ENCODE results near the gene SLC16A7.
"Not testable (repeated sequence)": the region's sequence is repeated elsewhere in the genome, so short reads cannot be mapped to it uniquely, and the experiment has no call there.

The SLC16A7 gene

GRCh38 chr12:59595883-59596540 is at the start of gene SLC16A7:
Gene SLC16A7 (plus strand): TSS chr12:59596029. CDS start chr12:59704802, 108,773 bp downstream.
- peak; percentile 85 for DNase-seq (ENCODE audit: low spot score)

- no peak for DNase-seq (ENCODE audit: low spot score)
These were observed 46.9 kb upstream of the SLC16A7 start for GRCh38 chr12:59548930-59549329.

DNA sequence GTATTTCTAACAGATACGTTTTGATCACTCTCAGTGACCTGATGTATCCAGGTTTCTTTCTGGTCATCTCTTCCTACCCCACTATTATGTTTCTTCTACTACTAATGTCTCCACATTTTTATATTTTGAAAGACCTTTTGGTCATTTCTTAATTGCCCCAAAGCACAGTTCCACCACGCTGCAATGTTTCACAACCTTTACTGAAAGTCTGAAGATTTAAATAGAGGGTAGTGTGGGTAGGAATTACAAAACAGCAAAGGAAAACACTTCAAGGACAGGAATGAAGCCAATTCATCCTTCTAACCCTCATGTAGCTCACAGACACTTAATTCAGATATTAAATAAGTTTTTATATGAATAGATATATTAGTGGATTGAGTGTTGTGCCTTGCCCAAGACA is 36.1 kb upstream of the SLC16A7 start:
- no peak for DNase-seq (ENCODE audit: low spot score)

DNA sequence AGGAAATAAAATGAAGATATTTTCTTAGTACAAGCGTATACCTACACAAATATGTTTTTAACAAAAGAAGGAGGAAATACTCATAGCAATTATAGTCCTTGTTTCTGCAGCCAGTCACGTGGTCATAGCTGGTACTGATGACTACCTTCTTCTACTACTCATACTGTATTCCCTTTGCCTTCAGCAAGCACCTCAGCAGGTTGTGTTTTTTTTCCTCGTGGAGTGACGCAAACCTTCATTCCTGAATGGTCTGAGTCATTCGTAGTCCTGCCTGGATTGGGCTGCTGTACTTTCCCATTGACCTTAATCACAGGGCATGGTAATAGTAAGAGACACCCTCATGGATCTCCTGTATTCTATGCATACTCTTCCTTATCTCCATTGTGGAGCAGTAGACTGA is 25.7 kb upstream of the SLC16A7 start:
- no peak for DNase-seq (ENCODE audit: low spot score)

- DNase-seq (ENCODE audit: low spot score) = no peak
These were observed 21.4 kb upstream of the SLC16A7 start for GRCh38 chr12:59574406-59574805.

GRCh38 chr12:59575826-59576225 is 20.0 kb upstream of the SLC16A7 start:
- no peak for DNase-seq (ENCODE audit: low spot score)

GRCh38 chr12:59578254-59578653 is 17.6 kb upstream of the SLC16A7 start:
- no peak for DNase-seq (ENCODE audit: low spot score)

DNA sequence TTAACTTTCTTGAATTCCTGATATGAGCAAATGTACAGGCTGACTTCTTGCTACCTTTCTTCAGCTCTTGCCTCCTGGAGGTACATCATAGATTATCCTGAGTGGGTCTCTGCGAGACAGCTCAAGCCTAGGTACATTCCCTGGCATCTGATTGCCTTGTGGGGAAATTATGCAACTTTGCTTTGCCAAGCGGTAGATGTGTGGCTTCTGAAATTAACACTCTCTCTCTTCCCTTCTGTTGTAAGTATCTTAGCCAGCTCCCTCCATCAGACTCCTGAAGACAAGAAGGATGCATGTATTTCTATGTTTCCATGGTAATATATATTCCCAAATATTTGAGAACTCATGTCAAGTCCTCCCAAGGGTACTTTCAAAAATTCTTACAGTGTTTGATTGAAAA is 16.2 kb upstream of the SLC16A7 start:
- no peak for DNase-seq (ENCODE audit: low spot score)

GRCh38 chr12:59580050-59580449 is 15.8 kb upstream of the SLC16A7 start:
- DNase-seq (ENCODE audit: low spot score) = no peak

GRCh38 chr12:59583003-59583712 is 12.7 kb upstream of the SLC16A7 start:
- DNase-seq (ENCODE audit: low spot score) = no peak

GRCh38 chr12:59587710-59588109 is 8.1 kb upstream of the SLC16A7 start:
- no peak for DNase-seq (ENCODE audit: low spot score)

DNA sequence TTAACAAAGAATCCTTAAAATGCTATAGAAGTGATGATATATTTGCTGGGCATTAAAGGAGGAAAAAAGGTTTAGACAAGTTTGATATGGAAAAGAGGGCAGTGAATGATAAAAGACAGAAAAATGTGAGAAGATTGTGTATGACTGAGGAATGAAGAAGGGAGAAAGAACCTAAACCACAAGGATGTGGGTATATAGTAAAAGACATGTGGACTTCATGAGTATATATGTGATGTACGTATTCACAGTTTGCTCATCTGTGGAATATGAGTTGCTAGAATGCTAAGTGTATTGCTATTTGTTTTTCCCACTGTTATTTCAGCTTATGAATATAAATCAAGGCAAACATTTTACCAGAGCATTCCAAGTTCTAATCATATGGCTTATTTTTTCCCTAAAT is 2.1 kb upstream of the SLC16A7 start:
- no peak for DNase-seq (ENCODE audit: low spot score)

DNA sequence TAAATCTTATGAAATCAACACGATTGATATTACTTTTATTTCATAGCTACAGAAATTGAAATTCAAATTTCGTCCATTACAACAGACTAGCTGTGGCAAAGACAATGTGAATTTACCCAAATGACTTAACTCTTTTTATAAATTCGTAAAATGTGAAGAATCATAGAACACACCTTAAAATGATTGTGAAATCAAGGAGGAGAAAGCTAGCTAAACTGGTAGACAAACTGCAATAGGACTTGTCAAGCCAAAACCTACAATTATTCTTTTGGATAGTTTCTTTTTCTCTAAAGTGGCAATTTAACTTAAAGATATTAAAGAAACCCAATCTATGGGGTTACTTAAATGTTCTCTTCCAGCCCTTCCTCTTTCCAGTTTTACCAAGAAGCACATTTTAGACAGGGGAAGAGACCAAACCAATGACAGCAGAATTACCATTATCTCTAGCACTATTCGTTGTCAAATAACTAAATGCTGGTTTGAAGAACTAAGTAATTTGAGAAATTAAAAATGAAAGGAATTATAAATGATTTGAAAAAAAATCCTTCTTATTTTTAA is 807 bp upstream of the SLC16A7 start:
- no peak for DNase-seq (ENCODE audit: low spot score)

DNA sequence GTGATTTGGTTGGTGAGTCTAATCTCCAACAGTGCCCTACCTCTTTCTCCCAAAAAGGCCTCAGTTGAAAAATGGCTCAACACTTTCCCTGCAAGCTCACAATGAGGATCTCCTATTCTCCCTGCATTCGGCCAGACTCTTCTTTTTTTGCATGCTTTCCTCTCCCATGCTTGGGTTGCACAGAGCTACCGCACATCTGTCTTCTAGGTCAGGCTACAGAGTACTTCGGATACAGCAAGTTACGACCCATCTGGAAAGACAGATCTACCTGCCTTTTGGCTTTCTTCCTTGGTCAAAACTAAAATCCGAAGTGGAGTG is 305 bp upstream of the SLC16A7 start:
- DNase-seq (ENCODE audit: low spot score) = no peak

- DNase-seq (ENCODE audit: low spot score) = peak; percentile 74
These were observed 1.6 kb downstream of the SLC16A7 start for GRCh38 chr12:59597385-59597781.

DNA sequence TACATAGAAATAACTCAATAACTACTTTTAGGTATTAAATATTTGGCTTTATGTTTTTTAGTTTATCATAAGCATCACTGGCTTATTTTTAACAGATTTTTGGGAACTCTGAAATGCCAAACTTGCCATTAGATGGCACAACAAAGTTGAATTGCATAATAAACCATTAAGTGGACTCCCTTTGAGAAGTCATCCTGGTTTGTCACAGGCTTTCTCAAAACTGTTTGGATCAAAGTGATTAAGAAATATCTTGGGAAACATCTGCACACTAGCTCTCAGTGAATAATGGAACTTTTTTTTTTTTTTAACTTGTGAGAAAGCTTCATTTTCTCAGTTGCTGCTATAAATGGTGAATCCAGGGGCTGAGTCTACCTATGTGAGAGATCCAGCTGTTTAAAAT is 4.3 kb downstream of the SLC16A7 start:
- DNase-seq (ENCODE audit: low spot score) = no peak

- no peak for DNase-seq (ENCODE audit: low spot score)
These were observed 7.9 kb downstream of the SLC16A7 start for GRCh38 chr12:59603754-59604153.

- not testable (repeated sequence) for DNase-seq (ENCODE audit: low spot score)
These were observed 17.1 kb downstream of the SLC16A7 start for GRCh38 chr12:59612823-59613434.

- no peak for DNase-seq (ENCODE audit: low spot score)
These were observed 19.8 kb downstream of the SLC16A7 start for GRCh38 chr12:59615392-59616165.

- no peak for DNase-seq (ENCODE audit: low spot score)
These were observed 23.8 kb downstream of the SLC16A7 start for GRCh38 chr12:59619461-59620240.

DNA sequence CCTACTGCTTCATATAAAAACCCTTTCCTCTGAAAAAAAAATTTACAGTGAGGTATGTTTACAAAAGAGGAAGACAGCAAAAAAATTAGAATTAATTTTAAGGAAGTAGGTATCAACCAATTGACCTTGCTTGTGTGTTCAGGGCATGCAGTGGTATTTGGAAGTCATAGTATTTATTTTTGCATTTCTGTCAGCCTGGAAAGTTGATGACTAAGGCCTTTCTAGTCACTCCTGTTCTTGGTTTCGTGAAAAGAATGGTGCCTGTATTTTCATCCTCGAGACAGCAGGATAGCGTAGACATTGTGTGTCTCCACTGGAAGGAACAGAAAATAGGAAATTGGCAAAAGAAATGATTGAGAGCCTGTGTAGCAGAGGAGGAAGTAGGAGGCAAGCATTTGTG is 24.5 kb downstream of the SLC16A7 start:
- no peak for DNase-seq (ENCODE audit: low spot score)
